ENCODE measurements around the gene S100A1.

- TF ChIP-seq CTCF (conservative IDR thresholded peaks at IDR 0.05; ENCODE audit: low read depth, low read length) (no peak), EZH2phosphoT487 (IDR thresholded peaks at IDR 0.05; ENCODE audit: borderline replicate concordance, low read length) (no peak), EZH2 (IDR thresholded peaks at IDR 0.05; ENCODE audit: low read length, unreplicated experiment) (no peak)
Observed at GRCh38 chr1:153649863-153650235, 21.6 kb downstream of the S100A1 start.

Data from PC-3 (cell line).